ENCODE data around the gene SGSM2. TPM values are rescaled to one million over a fixed set of nuclear protein-coding genes. Genes with fewer than 3 reads are reported as not detected.

Gene SGSM2
- total and polyA plus RNA-seq, 2 of the 13 experiments (the other 11 are each of a cell fraction or from before 2014, with no cell fraction given), result 30.4 to 51.3 TPM

- TF ChIP-seq ZNF263 (CRISPR knock-in tag; IDR thresholded peaks at IDR 0.05) (no peak), RCOR2 (CRISPR knock-in tag; IDR thresholded peaks at IDR 0.05) (no peak), KIAA2018 (CRISPR knock-in tag; IDR thresholded peaks at IDR 0.05; ENCODE audit: borderline replicate concordance) (no peak), ZMYM4 (CRISPR knock-in tag; IDR thresholded peaks at IDR 0.05) (no peak), ZNF329 (CRISPR knock-in tag; IDR thresholded peaks at IDR 0.05; ENCODE audit: low read depth) (no peak), STAG1 (CRISPR knock-in tag; IDR thresholded peaks at IDR 0.05) (0 out of 2 replicates have a peak, but pooled peaks have one; percentile 13)
- TF ChIP-seq, protein P1, sequence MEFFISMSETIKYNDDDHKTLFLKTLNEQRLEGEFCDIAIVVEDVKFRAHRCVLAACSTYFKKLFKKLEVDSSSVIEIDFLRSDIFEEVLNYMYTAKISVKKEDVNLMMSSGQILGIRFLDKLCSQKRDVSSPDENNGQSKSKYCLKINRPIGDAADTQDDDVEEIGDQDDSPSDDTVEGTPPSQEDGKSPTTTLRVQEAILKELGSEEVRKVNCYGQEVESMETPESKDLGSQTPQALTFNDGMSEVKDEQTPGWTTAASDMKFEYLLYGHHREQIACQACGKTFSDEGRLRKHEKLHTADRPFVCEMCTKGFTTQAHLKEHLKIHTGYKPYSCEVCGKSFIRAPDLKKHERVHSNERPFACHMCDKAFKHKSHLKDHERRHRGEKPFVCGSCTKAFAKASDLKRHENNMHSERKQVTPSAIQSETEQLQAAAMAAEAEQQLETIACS (CRISPR knock-in tag; IDR thresholded peaks at IDR 0.05), result no peak
Observed at GRCh38 chr17:2412561-2413021, 75.3 kb downstream of the SGSM2 start (continued).

All from HepG2 (cell line).